ENCODE measurements around the gene TRIP13.

The TRIP13 gene

DNA sequence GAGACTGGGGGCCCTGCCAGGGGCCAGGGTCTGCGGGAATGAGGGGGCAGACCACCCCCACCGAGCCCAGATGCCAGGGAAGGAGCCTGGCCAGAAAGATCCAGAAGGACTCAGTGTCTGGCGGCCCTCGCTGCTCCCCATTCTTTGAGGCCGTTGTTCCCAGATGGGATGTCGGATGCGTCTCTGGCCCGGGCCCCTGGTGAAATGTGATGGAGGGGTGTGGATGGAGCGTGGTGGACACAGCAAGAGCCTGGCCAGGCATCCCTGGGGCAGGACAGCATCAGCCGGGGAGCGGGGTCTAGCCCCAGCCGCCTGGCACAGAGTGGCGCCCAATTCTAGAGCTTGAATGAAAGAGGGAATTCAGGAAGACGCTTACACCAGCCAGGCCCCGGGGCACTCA lies 69.7 kb downstream of the TRIP13 start:
- H3K4me3 ChIP-seq (ENCODE audit: low read depth, low read length) = no peak overlapping the region
- TF ChIP-seq, protein P1, sequence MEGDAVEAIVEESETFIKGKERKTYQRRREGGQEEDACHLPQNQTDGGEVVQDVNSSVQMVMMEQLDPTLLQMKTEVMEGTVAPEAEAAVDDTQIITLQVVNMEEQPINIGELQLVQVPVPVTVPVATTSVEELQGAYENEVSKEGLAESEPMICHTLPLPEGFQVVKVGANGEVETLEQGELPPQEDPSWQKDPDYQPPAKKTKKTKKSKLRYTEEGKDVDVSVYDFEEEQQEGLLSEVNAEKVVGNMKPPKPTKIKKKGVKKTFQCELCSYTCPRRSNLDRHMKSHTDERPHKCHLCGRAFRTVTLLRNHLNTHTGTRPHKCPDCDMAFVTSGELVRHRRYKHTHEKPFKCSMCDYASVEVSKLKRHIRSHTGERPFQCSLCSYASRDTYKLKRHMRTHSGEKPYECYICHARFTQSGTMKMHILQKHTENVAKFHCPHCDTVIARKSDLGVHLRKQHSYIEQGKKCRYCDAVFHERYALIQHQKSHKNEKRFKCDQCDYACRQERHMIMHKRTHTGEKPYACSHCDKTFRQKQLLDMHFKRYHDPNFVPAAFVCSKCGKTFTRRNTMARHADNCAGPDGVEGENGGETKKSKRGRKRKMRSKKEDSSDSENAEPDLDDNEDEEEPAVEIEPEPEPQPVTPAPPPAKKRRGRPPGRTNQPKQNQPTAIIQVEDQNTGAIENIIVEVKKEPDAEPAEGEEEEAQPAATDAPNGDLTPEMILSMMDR (IDR thresholded peaks at IDR 0.05; ENCODE audit: low read depth, low read length) = no peak

DNA sequence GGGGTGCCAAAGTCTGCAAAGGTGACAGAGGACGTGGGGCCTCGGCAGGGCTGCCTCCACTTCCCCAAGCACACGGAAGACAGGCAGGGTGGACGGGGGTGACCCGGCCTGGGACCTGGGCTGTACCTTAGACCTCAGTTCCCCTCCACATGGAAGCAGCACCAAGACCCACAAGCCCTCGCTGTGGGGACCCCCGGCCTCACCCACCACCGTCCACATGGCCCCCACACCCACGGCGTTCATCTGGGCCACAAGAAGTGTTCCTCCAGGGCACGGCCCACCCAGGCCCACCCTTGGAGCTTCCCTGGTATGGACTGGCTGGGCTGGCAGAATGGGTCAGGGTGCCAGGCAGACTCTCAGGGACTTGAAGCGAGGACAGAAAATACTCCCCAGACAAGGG lies 70.1 kb downstream of the TRIP13 start:
- no peak overlapping the region for H3K4me3 ChIP-seq (ENCODE audit: low read depth, low read length)
- TF ChIP-seq, protein P1 (IDR thresholded peaks at IDR 0.05; ENCODE audit: low read depth, low read length) = no peak

DNA sequence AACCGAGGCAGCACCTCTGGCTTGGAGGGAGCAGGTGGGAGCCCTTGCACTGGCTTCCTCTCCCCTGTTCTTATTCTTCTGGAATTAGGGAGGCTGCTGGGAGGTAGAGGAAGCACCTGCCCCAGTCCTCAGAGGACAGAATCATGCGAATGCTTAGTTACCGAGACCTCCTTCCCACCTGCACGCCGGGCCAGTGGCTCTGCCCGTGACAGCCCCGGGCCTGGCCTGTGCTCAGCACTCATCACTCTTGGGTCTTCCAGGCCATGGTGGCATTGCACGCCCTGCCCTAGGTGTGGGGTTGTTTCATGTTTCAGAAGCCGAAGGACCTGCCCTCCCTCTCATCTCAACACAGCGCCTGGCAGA lies 70.6 kb downstream of the TRIP13 start:
- no peak overlapping the region for H3K4me3 ChIP-seq (ENCODE audit: low read depth, low read length)
- TF ChIP-seq, protein P1 (IDR thresholded peaks at IDR 0.05; ENCODE audit: low read depth, low read length) = no peak

DNA sequence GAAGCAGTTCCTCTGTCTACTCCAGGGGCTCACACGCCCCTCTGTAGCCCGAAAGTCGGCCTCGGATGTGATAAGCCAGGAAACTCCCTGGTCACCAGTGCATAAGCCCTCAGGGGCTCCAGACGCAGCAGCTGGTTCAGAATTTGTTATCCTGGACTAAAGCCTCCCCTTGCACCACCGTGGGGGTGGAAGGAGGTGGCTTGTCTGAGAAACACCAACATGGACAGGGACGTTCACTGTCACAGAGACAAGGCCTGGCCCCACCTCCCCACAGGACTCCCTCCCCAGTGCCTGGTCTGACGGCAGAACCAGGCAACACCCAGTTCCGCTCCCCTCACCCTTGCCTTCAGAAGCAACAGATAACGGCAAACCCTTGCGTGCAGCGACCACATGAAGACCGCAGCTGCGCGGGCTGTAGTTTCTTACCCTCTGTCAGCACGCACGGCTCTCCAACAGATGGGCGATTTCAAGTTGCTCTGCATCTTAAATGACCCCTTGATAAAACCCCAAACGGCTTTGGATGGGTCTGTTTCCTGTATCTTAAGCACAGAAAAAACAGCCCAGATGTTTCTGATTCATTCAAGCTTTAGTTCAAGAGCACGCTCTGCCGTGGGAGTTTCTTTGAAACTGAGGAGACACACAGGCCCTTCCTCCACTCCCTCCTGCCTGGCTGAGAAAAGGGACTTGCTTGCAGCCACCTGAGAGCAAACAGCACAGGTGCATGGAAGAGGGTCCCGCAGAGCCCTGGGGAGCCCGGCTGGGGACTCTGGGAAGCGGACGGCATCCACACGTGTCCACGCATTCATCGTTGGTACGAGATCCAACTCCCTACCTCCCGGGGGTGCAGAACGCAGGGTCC lies 71.2 kb downstream of the TRIP13 start:
- no peak overlapping the region for H3K4me3 ChIP-seq (ENCODE audit: low read depth, low read length)
- TF ChIP-seq, protein P1 (IDR thresholded peaks at IDR 0.05; ENCODE audit: low read depth, low read length) = no peak

DNA sequence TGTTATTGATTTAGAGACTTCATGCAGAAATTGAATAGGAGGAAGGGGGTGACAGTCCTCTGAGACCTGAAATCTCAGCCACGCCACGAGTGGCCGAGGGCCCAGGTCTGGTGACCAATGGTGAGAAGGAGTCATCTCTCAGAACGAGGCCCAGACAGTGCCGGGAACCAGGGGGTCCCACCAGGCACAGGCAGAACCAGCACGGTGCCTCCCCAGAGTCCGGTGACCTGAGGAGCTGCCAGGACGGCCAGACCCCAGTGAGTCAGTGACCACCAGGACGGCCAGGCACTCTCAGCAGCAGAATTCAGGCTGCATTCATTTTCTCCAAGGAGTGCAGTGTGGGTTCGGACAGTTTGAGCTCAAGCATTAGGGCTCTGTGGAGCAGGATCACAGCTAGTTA lies 72.1 kb downstream of the TRIP13 start:
- TF ChIP-seq, protein P1 (IDR thresholded peaks at IDR 0.05; ENCODE audit: low read depth, low read length) = no peak
- no peak overlapping the region for H3K4me3 ChIP-seq (ENCODE audit: low read depth, low read length)

DNA sequence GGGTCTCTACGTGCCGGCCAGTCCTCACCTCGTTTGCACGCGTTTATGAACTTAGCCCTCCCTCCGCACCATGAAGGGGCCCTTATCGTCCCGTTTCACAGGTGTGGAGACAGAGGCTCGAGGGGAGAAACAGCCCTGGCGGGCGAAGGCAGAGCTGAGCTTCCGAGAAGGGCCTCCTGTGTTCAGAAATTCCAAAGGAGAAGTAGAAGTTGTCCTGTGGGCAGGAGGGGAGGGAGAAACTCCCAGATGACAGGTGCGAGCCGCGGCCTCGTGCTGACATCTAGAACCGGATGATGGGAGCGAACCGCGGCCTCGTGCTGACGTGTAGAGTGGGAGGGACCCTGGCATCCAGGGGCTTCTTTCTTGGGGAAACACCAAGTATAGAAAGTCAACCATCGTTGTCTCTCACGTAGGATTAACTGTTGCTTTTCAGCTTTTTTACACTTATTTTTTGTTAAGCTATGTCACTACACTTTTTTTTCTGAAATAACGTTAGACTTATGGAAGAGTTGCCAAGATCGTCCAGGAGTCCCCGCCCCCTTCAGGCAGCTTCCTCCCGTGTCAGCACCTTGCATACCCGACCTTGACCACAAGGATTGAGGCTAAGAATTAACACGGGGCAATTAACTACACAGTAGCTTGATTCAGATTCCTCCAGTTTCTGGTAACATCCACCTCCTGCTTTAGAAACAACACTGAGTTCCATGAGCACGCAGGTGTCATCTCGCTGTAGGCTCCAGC lies 73.1 kb downstream of the TRIP13 start:
- TF ChIP-seq, protein P1 (IDR thresholded peaks at IDR 0.05; ENCODE audit: low read depth, low read length) = no peak
- no peak overlapping the region for H3K4me3 ChIP-seq (ENCODE audit: low read depth, low read length)

DNA sequence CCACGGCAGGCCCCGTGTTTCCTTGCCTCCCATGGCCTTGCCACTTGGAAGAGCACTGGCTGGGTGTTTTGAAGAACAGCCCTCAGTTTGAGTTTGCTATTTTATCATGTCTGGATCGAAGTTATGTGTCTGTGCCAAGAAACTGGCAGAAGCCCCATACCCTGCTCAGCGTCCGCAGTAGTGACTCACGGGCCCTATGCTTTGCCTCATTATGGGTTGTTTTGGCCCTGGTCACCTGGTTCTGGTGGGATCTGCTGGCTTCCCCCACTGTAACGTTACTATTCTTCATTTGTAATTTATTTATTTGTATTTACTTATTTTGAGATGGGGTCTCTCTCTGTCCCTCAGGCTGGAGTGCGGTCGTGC lies 73.6 kb downstream of the TRIP13 start:
- TF ChIP-seq, protein P1 (IDR thresholded peaks at IDR 0.05; ENCODE audit: low read depth, low read length) = no peak
- no peak overlapping the region for H3K4me3 ChIP-seq (ENCODE audit: low read depth, low read length)

All from WI38 (cell line).